ENCODE results near the gene DUS1L.

- no peak for TF ChIP-seq CTCF (conservative IDR thresholded peaks at IDR 0.05)
- TF ChIP-seq ZFX (IDR thresholded peaks at IDR 0.05), result no peak
These were observed 31.1 kb upstream of the DUS1L start for GRCh38 chr17:82096709-82097183.
